Fibroblast of lung (primary cell): Measurements from ENCODE around the gene CFAP57. TPM values are rescaled to one million over a fixed set of nuclear protein-coding genes. Genes with fewer than 3 reads are reported as not detected.
"Not testable (repeated sequence)": the region's sequence is repeated elsewhere in the genome, so short reads cannot be mapped to it uniquely, and the experiment has no call there.

Experiments used
- DNase-seq, 2 donors: peaks; one replicate each; pipeline versions ENCODE4 v3.0.0 to v3.0.0-alpha.2; 2010; ENCODE audit warnings: low read depth in 2 of 2
- H2AFZ ChIP-seq: 2 replicates; pipeline ENCODE4 v1.5.1; 2012; ENCODE audit warnings: low read length, control low read depth, inconsistent platforms
- H3K27ac ChIP-seq: 2 replicates; pipeline ENCODE4 v1.5.1; 2011; ENCODE audit warnings: low read length, control low read depth; ENCODE audit not compliant: insufficient read depth
- H3K27me3 ChIP-seq: 2 replicates; pipeline ENCODE4 v1.5.1; 2011; ENCODE audit warnings: mild to moderate bottlenecking, low read length; ENCODE audit not compliant: control insufficient read depth, insufficient read depth
- H3K36me3 ChIP-seq: 2 replicates; pipeline ENCODE4 v1.5.1; 2011; ENCODE audit warnings: low read length; ENCODE audit not compliant: control insufficient read depth, insufficient read depth
- H3K4me1 ChIP-seq: 2 replicates; pipeline ENCODE4 v1.5.1; 2011; ENCODE audit warnings: low read length; ENCODE audit not compliant: control insufficient read depth, insufficient read depth; ENCODE audit errors: extremely low read depth
- H3K4me2 ChIP-seq: 2 replicates; pipeline ENCODE4 v1.5.1; 2011; ENCODE audit warnings: low read length, control low read depth; ENCODE audit not compliant: insufficient read depth; ENCODE audit errors: extremely low read depth
- H3K4me3 ChIP-seq, 4 experiments: fragments of 200-600 bp in 1 of 4; sonication (generic) in 1 of 4; replicated peaks in 1 of 4; 2 replicates each; pipeline ENCODE4 v1.5.1; 2011 to 2016; ENCODE audit warnings: low read length in 4 of 4, low read depth in 3 of 4, mild to moderate bottlenecking in 3 of 4, control low read depth in 2 of 4, inconsistent platforms in 1 of 4, mixed read lengths in 1 of 4; ENCODE audit not compliant: insufficient read depth in 1 of 4; ENCODE audit errors: control extremely low read depth in 1 of 4
- H3K79me2 ChIP-seq: 2 replicates; pipeline ENCODE4 v1.5.1; 2012; ENCODE audit warnings: mild to moderate bottlenecking, low read length, inconsistent platforms; ENCODE audit not compliant: control insufficient read depth, insufficient read depth
- H3K9ac ChIP-seq: 2 replicates; pipeline ENCODE4 v1.5.1; 2011; ENCODE audit warnings: mild to moderate bottlenecking, low read length, control low read depth; ENCODE audit not compliant: insufficient read depth
- H3K9me3 ChIP-seq: 2 replicates; pipeline ENCODE4 v1.5.1; 2012; ENCODE audit warnings: low read depth, low read length; ENCODE audit not compliant: control insufficient read depth, insufficient read depth
- H4K20me1 ChIP-seq: 2 replicates; pipeline ENCODE4 v1.5.1; 2011; ENCODE audit warnings: low read length; ENCODE audit not compliant: control insufficient read depth, insufficient read depth; ENCODE audit errors: extremely low read depth
- CTCF ChIP-seq, 2 donors: IDR thresholded peaks in 1 of 2; conservative IDR thresholded peaks in 1 of 2; 1 replicate in 1 of 2; 2 replicates in 1 of 2; pipeline ENCODE4 v1.5.1; 2011 to 2012; ENCODE audit warnings: low read length in 2 of 2, control low read depth in 1 of 2, inconsistent platforms in 1 of 2, low read depth in 1 of 2, mild to moderate bottlenecking in 1 of 2
- EZH2 ChIP-seq: IDR thresholded peaks from 2 replicates; pipeline ENCODE4 v1.5.1; 2012; ENCODE audit warnings: low read length, control low read depth, mild to moderate bottlenecking; ENCODE audit errors: missing control alignments
- polyA plus RNA-seq, 2 donors: library from polyadenylated mRNA; depleted of rRNA in 1 of 2; stranded (reverse) in 1 of 2; unstranded in 1 of 2; fragments of >200 nt; gene quantifications; 2 replicates each; pipeline ENCODE4 v1.2.1, GENCODE V29; 2011 to 2012; ENCODE audit warnings: missing spikeins in 1 of 2
- total RNA-seq: library from RNA; depleted of rRNA; stranded (reverse); fragments of >200 nt; gene quantifications from 2 replicates; pipeline ENCODE4 v1.2.1, GENCODE V29; 2014

The CFAP57 gene
- total and polyA plus RNA-seq, 2 donors (not counting 1 experiment from before 2014, with no cell fraction given) = 0.17 to 0.22 TPM

- no peaks in the 10 kb centered on the region for H3K4me1 ChIP-seq
- no peak for TF ChIP-seq EZH2
- no peak for TF ChIP-seq CTCF (conservative IDR thresholded peaks at IDR 0.05 in 1 of 2, IDR thresholded peaks at IDR 0.05 in 1 of 2; ENCODE audit: low read depth in 1 of 2, low read length in 2 of 2)
- H3K4me3 ChIP-seq = no peak overlapping the region
- H3K9me3 ChIP-seq = no peaks in the 10 kb centered on the region
- H3K27me3 ChIP-seq = peaks cover 3% of the 10 kb centered on the region
- no peak overlapping the region for H3K4me2 ChIP-seq
- H4K20me1 ChIP-seq = no peaks in the 10 kb centered on the region
- no peak overlapping the region for H2AFZ ChIP-seq
- no peak overlapping the region for H3K27ac ChIP-seq
- DNase-seq = no peak
- no peaks in the 10 kb centered on the region for H3K79me2 ChIP-seq
- no peaks in the 10 kb centered on the region for H3K36me3 ChIP-seq
- H3K9ac ChIP-seq = no peak overlapping the region
These were observed 36.0 kb upstream of the CFAP57 start for GRCh38 chr1:43135857-43136781.

GRCh38 chr1:43137445-43138052 lies 34.6 kb upstream of the CFAP57 start:
- Histone ChIP-seq H3K27me3 (peaks cover 3% of the 10 kb centered on the region), H3K27ac (no peak overlapping the region), H4K20me1 (no peaks in the 10 kb centered on the region), H3K9me3 (no peaks in the 10 kb centered on the region), H3K9ac (no peak overlapping the region), H3K79me2 (no peaks in the 10 kb centered on the region), H2AFZ (no peak overlapping the region), H3K36me3 (no peaks in the 10 kb centered on the region), H3K4me3 (no peak overlapping the region), H3K4me2 (no peak overlapping the region), H3K4me1 (no peaks in the 10 kb centered on the region)
- TF ChIP-seq EZH2 (no peak), CTCF (conservative IDR thresholded peaks at IDR 0.05 in 1 of 2, IDR thresholded peaks at IDR 0.05 in 1 of 2; ENCODE audit: low read depth in 1 of 2, low read length in 2 of 2) (no peak)
- no peak for DNase-seq

- H2AFZ ChIP-seq, DNase-seq, H4K20me1 ChIP-seq, H3K9me3 ChIP-seq, H3K4me3 ChIP-seq, H3K9ac ChIP-seq, H3K27ac ChIP-seq, H3K79me2 ChIP-seq, H3K36me3 ChIP-seq, H3K4me2 ChIP-seq, H3K4me1 ChIP-seq, H3K27me3 ChIP-seq: not testable (repeated sequence)
These were observed 32.8 kb upstream of the CFAP57 start for GRCh38 chr1:43139295-43139694.
